ENCODE results near the gene HINFP. TPM values are rescaled to one million over a fixed set of nuclear protein-coding genes. Genes with fewer than 3 reads are reported as not detected.

The HINFP gene
- total and polyA plus RNA-seq, 7 experiments from 2014 or later = 14.7 to 79.7 (median 32.7) TPM

DNA sequence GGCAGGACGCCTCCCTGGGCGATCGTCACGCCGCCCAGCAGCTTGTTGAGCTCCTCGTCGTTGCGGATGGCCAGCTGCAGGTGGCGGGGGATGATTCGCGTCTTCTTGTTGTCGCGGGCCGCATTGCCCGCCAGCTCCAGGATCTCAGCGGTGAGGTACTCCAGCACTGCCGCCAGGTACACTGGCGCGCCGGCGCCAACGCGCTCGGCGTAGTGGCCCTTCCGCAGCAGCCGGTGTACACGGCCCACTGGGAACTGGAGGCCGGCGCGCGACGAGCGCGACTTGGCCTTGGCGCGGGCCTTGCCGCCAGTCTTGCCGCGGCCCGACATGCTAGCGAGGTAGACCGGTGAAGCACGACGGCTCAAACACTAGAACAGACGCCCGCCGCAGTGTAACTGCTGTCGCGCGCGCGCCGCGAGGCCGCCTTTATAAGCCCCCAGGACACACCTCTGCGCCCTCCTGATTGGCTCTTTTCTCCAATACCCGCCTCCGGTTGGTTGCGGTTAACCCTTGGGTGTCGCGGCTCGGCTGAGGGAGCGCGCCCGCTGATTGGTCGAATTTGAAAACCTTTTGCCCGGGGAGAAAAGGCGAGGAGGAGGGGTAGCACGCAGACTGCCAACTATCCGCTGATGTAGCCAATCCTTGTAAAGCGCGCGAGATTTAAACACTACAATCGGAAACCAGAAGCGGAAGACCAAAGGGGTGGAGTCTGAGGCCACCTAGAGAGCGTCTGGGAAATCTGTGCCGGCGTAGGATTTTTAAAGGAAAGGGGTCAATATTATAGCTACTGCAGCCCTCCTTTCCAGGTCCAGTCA is 26.1 kb upstream of the HINFP start:
- CTCF ChIA-PET = interaction anchor here (0.6 to 1.6 kb wide), 7 partner anchors 10 to 870 kb away, joined by 3 to 6 read pairs (median 3); partner anchors contain the start of genes C2CD2L, HINFP, JAML and VPS11
- Mint-ChIP-seq H3K27ac (peak overlapping the region; percentile 82 to 96 (median 88)), H3K27me3 (peaks cover 0 to 3% (median 0%) of the 10 kb centered on the region in 5 donors), H3K36me3 (peaks cover 4 to 40% (median 15%) of the 10 kb centered on the region in 5 donors), H3K9me3 (peaks cover 0 to 6% (median 0%) of the 10 kb centered on the region in 11 donors), H3K4me3 (peak overlapping the region; percentile 90 to 97 (median 93)), H3K4me1 (peaks cover 20 to 67% (median 37%) of the 10 kb centered on the region in 7 donors)
- ATAC-seq = peak; percentile 93
- H3K4me1 ChIP-seq (ENCODE audit: control insufficient read depth in 2 of 2, insufficient read depth in 2 of 2, low read length in 2 of 2) = peaks cover 11 to 23% of the 10 kb centered on the region in 2 donors
- DNase-seq = peak; percentile 96 to 100 (median 100)
- H3K36me3 ChIP-seq (ENCODE audit: control insufficient read depth in 2 of 3, insufficient read depth in 3 of 3, low read length in 3 of 3) = peaks cover 9 to 21% (median 17%) of the 10 kb centered on the region in 3 experiments
- peak overlapping the region; percentile 94 for H3K4me3 ChIP-seq (ENCODE audit: low read length)
- H3K9me3 ChIP-seq (ENCODE audit: control insufficient read depth in 2 of 3, low read length in 3 of 3) = no peaks in the 10 kb centered on the region
- POLR2A ChIA-PET = interaction anchor here (0.6 to 20.2 kb wide), 32 partner anchors 8 to 685 kb away, joined by 3 to 435 read pairs (median 4); partner anchors contain the start of genes C2CD2L, CBL, CENATAC and HINFP
- H3K27me3 ChIP-seq (ENCODE audit: control insufficient read depth in 2 of 2, insufficient read depth in 2 of 2, low read length in 2 of 2) = no peaks in the 10 kb centered on the region
- peak overlapping the region; percentile 75 for H3K27ac ChIP-seq (ENCODE audit: low read depth, low read length)
- intact Hi-C loops (cut with micrococcal nuclease) = loop anchor here (1.0 to 2.0 kb wide), 19 partner anchors 10 to 736 kb away; partner anchors contain the start of genes ABCG4 (in 2 of the 2), C2CD2L (in 2 of the 2), HINFP (in 2 of the 2) and HYOU1 (in 2 of the 2)

GRCh38 chr11:119099711-119100110 is 21.7 kb upstream of the HINFP start:
- Mint-ChIP-seq H3K9me3 (peaks cover 0 to 6% (median 0%) of the 10 kb centered on the region in 11 donors), H3K36me3 (peaks cover 4 to 19% (median 15%) of the 10 kb centered on the region in 5 donors), H3K4me3 (peak overlapping the region in 9 of 10 donors; percentile 23 to 100 (median 96)), H3K27me3 (peaks cover 0 to 3% (median 0%) of the 10 kb centered on the region in 5 donors), H3K27ac (peak overlapping the region in 5 of 9 donors; percentile 18 to 99 (median 89)), H3K4me1 (peaks cover 13 to 61% (median 44%) of the 10 kb centered on the region in 7 donors)
- intact Hi-C loops (cut with micrococcal nuclease) = loop anchor here (2.0 to 5.0 kb wide), 6 partner anchors 15 to 1867 kb away; partner anchors contain the start of genes BCL9L (in 1 of the 2), CENATAC (in 1 of the 2), DDX6 (in 1 of the 2) and HMBS (in 1 of the 2)
- Histone ChIP-seq H3K4me3 (ENCODE audit: low read length) (no peak overlapping the region), H3K27ac (ENCODE audit: low read depth, low read length) (no peak overlapping the region), H3K27me3 (ENCODE audit: control insufficient read depth in 2 of 2, insufficient read depth in 2 of 2, low read length in 2 of 2) (no peaks in the 10 kb centered on the region), H3K9me3 (ENCODE audit: control insufficient read depth in 2 of 3, low read length in 3 of 3) (no peaks in the 10 kb centered on the region), H3K4me1 (ENCODE audit: control insufficient read depth in 2 of 2, insufficient read depth in 2 of 2, low read length in 2 of 2) (peaks cover 21 to 26% of the 10 kb centered on the region in 2 donors), H3K36me3 (ENCODE audit: control insufficient read depth in 2 of 3, insufficient read depth in 3 of 3, low read length in 3 of 3) (peaks cover 9 to 21% (median 17%) of the 10 kb centered on the region in 3 experiments)
- ChIA-PET POLR2A (interaction anchor here (0.6 to 20.2 kb wide), 7 partner anchors 13 to 467 kb away, joined by 3 to 435 read pairs (median 5); partner anchors contain the start of genes HINFP, HMBS and VPS11), CTCF (interaction anchor here (1.1 to 1.2 kb wide), 2 partner anchors 16 to 237 kb away, joined by 3 to 4 read pairs; no protein-coding TSS in a partner anchor)
- ATAC-seq = no peak
- no peak for DNase-seq

- Histone ChIP-seq H3K36me3 (ENCODE audit: control insufficient read depth in 2 of 3, insufficient read depth in 3 of 3, low read length in 3 of 3) (peaks cover 9 to 21% (median 17%) of the 10 kb centered on the region in 3 experiments), H3K27me3 (ENCODE audit: control insufficient read depth in 2 of 2, insufficient read depth in 2 of 2, low read length in 2 of 2) (no peaks in the 10 kb centered on the region), H3K4me3 (ENCODE audit: low read length) (peak overlapping the region; percentile 79), H3K4me1 (ENCODE audit: control insufficient read depth in 2 of 2, insufficient read depth in 2 of 2, low read length in 2 of 2) (peaks cover 21 to 26% of the 10 kb centered on the region in 2 donors), H3K27ac (ENCODE audit: low read depth, low read length) (peak overlapping the region; percentile 95), H3K9me3 (ENCODE audit: control insufficient read depth in 2 of 3, low read length in 3 of 3) (no peaks in the 10 kb centered on the region)
- Mint-ChIP-seq H3K36me3 (peaks cover 4 to 17% (median 13%) of the 10 kb centered on the region in 5 donors), H3K9me3 (peaks cover 0 to 2% (median 0%) of the 10 kb centered on the region in 11 donors), H3K4me1 (peaks cover 18 to 64% (median 47%) of the 10 kb centered on the region in 7 donors), H3K4me3 (peak overlapping the region; percentile 91 to 100 (median 96)), H3K27me3 (peaks cover 0 to 2% (median 0%) of the 10 kb centered on the region in 5 donors), H3K27ac (peak overlapping the region; percentile 53 to 99 (median 81))
- CTCF ChIA-PET = interaction anchor here (1.2 kb wide), 1 partner anchor 16 kb away, joined by 4 read pairs; no protein-coding TSS in a partner anchor
- intact Hi-C loops (cut with micrococcal nuclease) = loop anchor here (2.0 to 5.0 kb wide), 6 partner anchors 16 to 1868 kb away; partner anchors contain the start of genes BCL9L (in 1 of the 2), CENATAC (in 1 of the 2), DDX6 (in 1 of the 2) and HMBS (in 1 of the 2)
- no peak for ATAC-seq
- DNase-seq = no peak
- POLR2A ChIA-PET = interaction anchor here (1.3 to 20.2 kb wide), 3 partner anchors 14 to 33 kb away, joined by 3 to 435 read pairs (median 10); partner anchors contain the start of genes HINFP and VPS11
Observed at GRCh38 chr11:119100246-119100970, 21.0 kb upstream of the HINFP start.

DNA sequence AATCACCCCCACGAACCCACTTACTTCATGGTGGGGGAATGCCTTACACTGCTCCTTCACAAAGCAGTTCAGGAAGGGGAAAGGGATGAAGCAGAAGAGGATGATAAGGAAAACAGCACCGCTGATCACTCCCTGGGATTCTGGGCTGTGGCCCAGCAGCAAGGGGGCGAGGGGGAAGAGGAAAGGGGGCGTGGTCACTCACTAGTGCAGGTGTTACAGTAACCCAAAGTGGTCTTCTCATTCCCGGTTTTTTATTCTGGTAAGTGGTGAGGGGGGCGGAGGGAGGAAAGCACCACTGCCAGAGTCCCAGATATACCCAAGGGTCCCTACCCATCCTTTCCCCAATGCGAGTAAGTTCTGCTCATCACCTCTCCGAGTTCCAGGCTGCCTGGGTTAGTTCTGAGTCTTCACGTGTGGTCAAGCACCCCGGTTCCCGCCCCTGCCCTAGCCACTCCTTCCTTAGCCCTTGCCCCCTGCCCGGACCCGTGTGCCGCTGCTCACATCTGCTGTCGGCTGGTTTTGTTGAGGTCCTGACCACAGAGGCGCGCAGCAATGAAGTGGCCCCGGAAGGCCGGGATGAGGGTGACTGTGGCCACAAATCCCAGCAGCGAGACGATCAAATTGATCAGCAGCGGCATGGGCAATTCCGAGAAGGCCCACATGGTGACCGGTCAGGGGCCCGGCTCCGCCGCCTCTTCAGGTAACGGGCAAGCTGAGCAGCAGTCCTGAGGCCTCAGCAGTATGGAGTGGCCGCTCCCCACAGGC is 20.2 kb upstream of the HINFP start:
- ATAC-seq = no peak
- intact Hi-C loops (cut with micrococcal nuclease) = loop anchor here (1.0 to 5.0 kb wide), 9 partner anchors 16 to 1869 kb away; partner anchors contain the start of genes CENATAC (in 2 of the 2), VPS11 (in 2 of the 2), BCL9L (in 1 of the 2) and DDX6 (in 1 of the 2)
- Mint-ChIP-seq H3K9me3 (no peaks in the 10 kb centered on the region), H3K27ac (peak overlapping the region; percentile 98 to 100 (median 99)), H3K36me3 (peaks cover 4 to 17% (median 11%) of the 10 kb centered on the region in 5 donors), H3K27me3 (no peaks in the 10 kb centered on the region), H3K4me3 (peak overlapping the region; percentile 91 to 100 (median 96)), H3K4me1 (peaks cover 22 to 60% (median 49%) of the 10 kb centered on the region in 7 donors)
- ChIA-PET POLR2A (interaction anchor here (0.8 to 20.2 kb wide), 20 partner anchors 10 to 760 kb away, joined by 3 to 435 read pairs (median 5); partner anchors contain the start of genes ABCG4, CENATAC, HINFP and HMBS), CTCF (interaction anchor here (0.9 to 1.8 kb wide), 9 partner anchors 11 to 204 kb away, joined by 3 to 9 read pairs (median 4); partner anchors contain the start of genes CBL, HINFP and NLRX1)
- peak overlapping the region; percentile 79 for H3K4me3 ChIP-seq (ENCODE audit: low read length)
- DNase-seq = no peak
- H3K27ac ChIP-seq (ENCODE audit: low read depth, low read length) = peak overlapping the region; percentile 95
- H3K9me3 ChIP-seq (ENCODE audit: control insufficient read depth in 2 of 3, low read length in 3 of 3) = no peaks in the 10 kb centered on the region
- H3K36me3 ChIP-seq (ENCODE audit: control insufficient read depth in 2 of 3, insufficient read depth in 3 of 3, low read length in 3 of 3) = peaks cover 9 to 21% (median 17%) of the 10 kb centered on the region in 3 experiments
- H3K4me1 ChIP-seq (ENCODE audit: control insufficient read depth in 2 of 2, insufficient read depth in 2 of 2, low read length in 2 of 2) = peaks cover 16 to 20% of the 10 kb centered on the region in 2 donors
- no peaks in the 10 kb centered on the region for H3K27me3 ChIP-seq (ENCODE audit: control insufficient read depth in 2 of 2, insufficient read depth in 2 of 2, low read length in 2 of 2)

Data from naive thymus-derived CD4-positive, alpha-beta T cell (primary cell).